ENCODE data around the gene ERGIC3.
"Not testable (repeated sequence)": the region's sequence is repeated elsewhere in the genome, so short reads cannot be mapped to it uniquely, and the experiment has no call there.

DNA sequence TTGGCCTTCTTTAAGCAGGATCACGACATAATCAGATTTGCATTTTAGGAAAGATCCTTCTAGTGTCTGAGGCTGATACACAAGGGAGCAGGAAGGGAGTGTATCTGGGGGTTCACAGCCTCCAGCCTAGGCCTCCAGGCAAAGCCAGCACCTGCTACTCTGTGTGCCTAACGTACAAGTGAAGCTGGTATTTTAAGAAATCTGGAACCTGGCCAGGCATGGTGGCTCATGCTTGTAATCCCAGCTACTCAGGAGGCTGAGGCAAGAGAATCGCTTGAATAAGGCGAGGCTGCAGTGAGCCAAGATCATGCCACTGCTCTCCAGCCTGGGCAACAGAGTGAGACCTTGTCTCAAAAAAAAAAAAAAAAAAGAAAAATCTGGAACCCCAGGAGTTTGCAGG lies 13.6 kb downstream of the ERGIC3 start:
- TF ChIP-seq, protein P1, sequence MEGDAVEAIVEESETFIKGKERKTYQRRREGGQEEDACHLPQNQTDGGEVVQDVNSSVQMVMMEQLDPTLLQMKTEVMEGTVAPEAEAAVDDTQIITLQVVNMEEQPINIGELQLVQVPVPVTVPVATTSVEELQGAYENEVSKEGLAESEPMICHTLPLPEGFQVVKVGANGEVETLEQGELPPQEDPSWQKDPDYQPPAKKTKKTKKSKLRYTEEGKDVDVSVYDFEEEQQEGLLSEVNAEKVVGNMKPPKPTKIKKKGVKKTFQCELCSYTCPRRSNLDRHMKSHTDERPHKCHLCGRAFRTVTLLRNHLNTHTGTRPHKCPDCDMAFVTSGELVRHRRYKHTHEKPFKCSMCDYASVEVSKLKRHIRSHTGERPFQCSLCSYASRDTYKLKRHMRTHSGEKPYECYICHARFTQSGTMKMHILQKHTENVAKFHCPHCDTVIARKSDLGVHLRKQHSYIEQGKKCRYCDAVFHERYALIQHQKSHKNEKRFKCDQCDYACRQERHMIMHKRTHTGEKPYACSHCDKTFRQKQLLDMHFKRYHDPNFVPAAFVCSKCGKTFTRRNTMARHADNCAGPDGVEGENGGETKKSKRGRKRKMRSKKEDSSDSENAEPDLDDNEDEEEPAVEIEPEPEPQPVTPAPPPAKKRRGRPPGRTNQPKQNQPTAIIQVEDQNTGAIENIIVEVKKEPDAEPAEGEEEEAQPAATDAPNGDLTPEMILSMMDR (conservative IDR thresholded peaks at IDR 0.05), result not testable (repeated sequence)
- TF ChIP-seq EZH2 (IDR thresholded peaks at IDR 0.05; ENCODE audit: low read depth), result not testable (repeated sequence)

Measured in PC-9 (cell line).